HEK293 (cell line): ENCODE data around the gene C6orf163.

Source experiments
- YY1 ChIP-seq: fragments of 450-650 bp; formaldehyde crosslinking; IDR thresholded peaks from 2 replicates; pipeline ENCODE4 v1.5.1; 2018; ENCODE audit warnings: missing biosample characterization, missing genetic modification characterization
- ZNF19 ChIP-seq: fragments of 450-650 bp; formaldehyde crosslinking; IDR thresholded peaks from 2 replicates; pipeline ENCODE4; 2016; ENCODE audit warnings: missing biosample characterization, missing genetic modification characterization, low read depth
- ZNF416 ChIP-seq: fragments of 450-650 bp; formaldehyde crosslinking; IDR thresholded peaks from 2 replicates; pipeline ENCODE4 v1.5.1; 2016; ENCODE audit warnings: missing biosample characterization, missing genetic modification characterization
- ZNF654 ChIP-seq: fragments of 450-650 bp; formaldehyde crosslinking; IDR thresholded peaks from 2 replicates; pipeline ENCODE4 v1.5.1; 2016; ENCODE audit warnings: low read depth, missing biosample characterization, missing genetic modification characterization
- ZNF658 ChIP-seq: fragments of 450-650 bp; formaldehyde crosslinking; IDR thresholded peaks from 2 replicates; pipeline ENCODE4; 2016; ENCODE audit warnings: missing biosample characterization, missing genetic modification characterization
- ZNF747 ChIP-seq: fragments of 450-650 bp; formaldehyde crosslinking; IDR thresholded peaks from 2 replicates; pipeline ENCODE4 v1.5.1; 2016; ENCODE audit warnings: missing biosample characterization, missing genetic modification characterization
- TF ChIP-seq, protein P1 (sequence below): fragments of 450-650 bp; formaldehyde crosslinking; IDR thresholded peaks from 2 replicates; pipeline ENCODE4 v1.5.1; 2016; ENCODE audit warnings: missing biosample characterization, missing genetic modification characterization
- TF ChIP-seq, protein P2 (sequence below): fragments of 450-650 bp; formaldehyde crosslinking; IDR thresholded peaks from 2 replicates; pipeline ENCODE4 v1.5.1; 2016; ENCODE audit warnings: missing biosample characterization, missing genetic modification characterization, low read depth
- TF ChIP-seq, protein P3 (sequence below): fragments of 450-650 bp; formaldehyde crosslinking; IDR thresholded peaks from 2 replicates; pipeline ENCODE4 v1.5.1; 2016; ENCODE audit warnings: missing biosample characterization, missing genetic modification characterization
- TF ChIP-seq, protein P4 (sequence below): fragments of 450-650 bp; formaldehyde crosslinking; IDR thresholded peaks from 2 replicates; pipeline ENCODE4 v1.5.1; 2016; ENCODE audit warnings: missing biosample characterization, missing genetic modification characterization

DNA sequence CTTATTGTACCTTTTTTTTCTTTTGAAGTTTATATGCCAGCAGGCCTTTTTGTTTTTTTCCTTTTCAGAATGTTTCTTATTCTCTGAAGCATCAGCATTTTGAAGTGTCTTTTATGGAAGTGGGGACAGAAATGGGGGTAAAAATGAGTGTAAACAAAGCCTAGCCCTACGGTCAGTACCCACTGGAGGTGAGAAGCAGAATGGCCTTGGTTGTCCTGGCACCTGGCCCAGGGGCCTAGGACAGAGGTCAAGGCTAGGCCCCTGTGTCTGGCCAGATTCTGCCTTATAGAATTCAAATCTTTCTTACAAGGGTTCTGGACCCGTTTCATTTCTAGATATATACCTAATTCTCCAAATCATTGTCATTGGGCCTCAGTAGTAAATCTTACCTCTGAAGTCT, 3.5 kb upstream of the C6orf163 start:
- TF ChIP-seq, protein P1, sequence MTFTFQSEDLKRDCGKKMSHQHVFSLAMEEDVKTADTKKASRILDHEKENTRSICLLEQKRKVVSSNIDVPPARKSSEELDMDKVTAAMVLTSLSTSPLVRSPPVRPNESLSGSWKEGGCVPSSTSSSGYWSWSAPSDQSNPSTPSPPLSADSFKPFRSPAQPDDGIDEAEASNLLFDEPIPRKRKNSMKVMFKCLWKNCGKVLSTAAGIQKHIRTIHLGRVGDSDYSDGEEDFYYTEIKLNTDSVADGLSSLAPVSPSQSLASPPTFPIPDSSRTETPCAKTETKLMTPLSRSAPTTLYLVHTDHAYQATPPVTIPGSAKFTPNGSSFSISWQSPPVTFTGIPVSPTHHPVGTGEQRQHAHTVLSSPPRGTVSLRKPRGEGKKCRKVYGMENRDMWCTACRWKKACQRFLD (tag by site-specific recombination), result no peak
- TF ChIP-seq, protein P2, sequence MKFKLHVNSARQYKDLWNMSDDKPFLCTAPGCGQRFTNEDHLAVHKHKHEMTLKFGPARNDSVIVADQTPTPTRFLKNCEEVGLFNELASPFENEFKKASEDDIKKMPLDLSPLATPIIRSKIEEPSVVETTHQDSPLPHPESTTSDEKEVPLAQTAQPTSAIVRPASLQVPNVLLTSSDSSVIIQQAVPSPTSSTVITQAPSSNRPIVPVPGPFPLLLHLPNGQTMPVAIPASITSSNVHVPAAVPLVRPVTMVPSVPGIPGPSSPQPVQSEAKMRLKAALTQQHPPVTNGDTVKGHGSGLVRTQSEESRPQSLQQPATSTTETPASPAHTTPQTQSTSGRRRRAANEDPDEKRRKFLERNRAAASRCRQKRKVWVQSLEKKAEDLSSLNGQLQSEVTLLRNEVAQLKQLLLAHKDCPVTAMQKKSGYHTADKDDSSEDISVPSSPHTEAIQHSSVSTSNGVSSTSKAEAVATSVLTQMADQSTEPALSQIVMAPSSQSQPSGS, result no peak
- no peak for TF ChIP-seq ZNF416 (tag by site-specific recombination)
- no peak for TF ChIP-seq ZNF658 (tag by site-specific recombination)
- TF ChIP-seq, protein P3, sequence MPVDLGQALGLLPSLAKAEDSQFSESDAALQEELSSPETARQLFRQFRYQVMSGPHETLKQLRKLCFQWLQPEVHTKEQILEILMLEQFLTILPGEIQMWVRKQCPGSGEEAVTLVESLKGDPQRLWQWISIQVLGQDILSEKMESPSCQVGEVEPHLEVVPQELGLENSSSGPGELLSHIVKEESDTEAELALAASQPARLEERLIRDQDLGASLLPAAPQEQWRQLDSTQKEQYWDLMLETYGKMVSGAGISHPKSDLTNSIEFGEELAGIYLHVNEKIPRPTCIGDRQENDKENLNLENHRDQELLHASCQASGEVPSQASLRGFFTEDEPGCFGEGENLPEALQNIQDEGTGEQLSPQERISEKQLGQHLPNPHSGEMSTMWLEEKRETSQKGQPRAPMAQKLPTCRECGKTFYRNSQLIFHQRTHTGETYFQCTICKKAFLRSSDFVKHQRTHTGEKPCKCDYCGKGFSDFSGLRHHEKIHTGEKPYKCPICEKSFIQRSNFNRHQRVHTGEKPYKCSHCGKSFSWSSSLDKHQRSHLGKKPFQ (tag by site-specific recombination), result no peak
- no peak for TF ChIP-seq ZNF747
- TF ChIP-seq YY1 (tag by site-specific recombination), result no peak
- no peak for TF ChIP-seq ZNF19 (tag by site-specific recombination)
- TF ChIP-seq, protein P4, sequence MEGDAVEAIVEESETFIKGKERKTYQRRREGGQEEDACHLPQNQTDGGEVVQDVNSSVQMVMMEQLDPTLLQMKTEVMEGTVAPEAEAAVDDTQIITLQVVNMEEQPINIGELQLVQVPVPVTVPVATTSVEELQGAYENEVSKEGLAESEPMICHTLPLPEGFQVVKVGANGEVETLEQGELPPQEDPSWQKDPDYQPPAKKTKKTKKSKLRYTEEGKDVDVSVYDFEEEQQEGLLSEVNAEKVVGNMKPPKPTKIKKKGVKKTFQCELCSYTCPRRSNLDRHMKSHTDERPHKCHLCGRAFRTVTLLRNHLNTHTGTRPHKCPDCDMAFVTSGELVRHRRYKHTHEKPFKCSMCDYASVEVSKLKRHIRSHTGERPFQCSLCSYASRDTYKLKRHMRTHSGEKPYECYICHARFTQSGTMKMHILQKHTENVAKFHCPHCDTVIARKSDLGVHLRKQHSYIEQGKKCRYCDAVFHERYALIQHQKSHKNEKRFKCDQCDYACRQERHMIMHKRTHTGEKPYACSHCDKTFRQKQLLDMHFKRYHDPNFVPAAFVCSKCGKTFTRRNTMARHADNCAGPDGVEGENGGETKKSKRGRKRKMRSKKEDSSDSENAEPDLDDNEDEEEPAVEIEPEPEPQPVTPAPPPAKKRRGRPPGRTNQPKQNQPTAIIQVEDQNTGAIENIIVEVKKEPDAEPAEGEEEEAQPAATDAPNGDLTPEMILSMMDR, result no peak
- no peak for TF ChIP-seq ZNF654 (tag by site-specific recombination)
